PFSK-1 (cell line): ENCODE results near the gene IL23A.

ENCODE experiments used
- POLR2AphosphoS5 ChIP-seq: IDR thresholded peaks from 2 replicates; pipeline ENCODE4 v1.6.1; 2012; ENCODE audit warnings: low read depth, mild to moderate bottlenecking, control low read depth, low read length, moderate library complexity
- TAF1 ChIP-seq: IDR thresholded peaks from 2 replicates; pipeline ENCODE4 v1.6.1; 2012; ENCODE audit warnings: low read length, control low read depth, borderline replicate concordance; ENCODE audit not compliant: insufficient read depth
- TF ChIP-seq, protein P1 (sequence below), 2 experiments: IDR thresholded peaks; 2 replicates each; pipeline versions ENCODE4 v1.6.1 to v1.8.0; 2011 to 2012; ENCODE audit warnings: low read depth in 2 of 2, low read length in 2 of 2, control low read depth in 1 of 2, inconsistent platforms in 1 of 2, mild to moderate bottlenecking in 1 of 2, moderate library complexity in 1 of 2; ENCODE audit not compliant: insufficient read depth in 1 of 2

DNA sequence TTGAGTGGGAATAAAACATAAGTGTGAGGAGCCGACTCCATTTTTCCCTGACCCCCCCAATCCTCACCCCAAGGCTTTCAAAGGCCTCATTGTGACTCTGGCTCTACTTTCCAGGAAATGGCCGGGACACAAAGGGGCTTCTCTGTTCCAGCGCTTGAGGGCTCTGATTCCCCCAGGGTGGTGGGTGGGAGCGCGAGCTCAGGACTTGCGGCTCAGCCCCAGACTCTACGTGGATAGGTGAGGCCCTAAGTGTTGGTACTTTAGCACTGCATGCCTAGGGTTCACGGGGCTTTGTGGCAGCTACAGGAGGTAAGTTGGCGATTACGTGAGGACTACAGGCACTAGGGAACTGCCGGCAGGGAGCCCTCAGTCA, 23.4 kb upstream of the IL23A start:
- TF ChIP-seq POLR2AphosphoS5 (no peak), TAF1 (no peak)
- TF ChIP-seq, protein P1, sequence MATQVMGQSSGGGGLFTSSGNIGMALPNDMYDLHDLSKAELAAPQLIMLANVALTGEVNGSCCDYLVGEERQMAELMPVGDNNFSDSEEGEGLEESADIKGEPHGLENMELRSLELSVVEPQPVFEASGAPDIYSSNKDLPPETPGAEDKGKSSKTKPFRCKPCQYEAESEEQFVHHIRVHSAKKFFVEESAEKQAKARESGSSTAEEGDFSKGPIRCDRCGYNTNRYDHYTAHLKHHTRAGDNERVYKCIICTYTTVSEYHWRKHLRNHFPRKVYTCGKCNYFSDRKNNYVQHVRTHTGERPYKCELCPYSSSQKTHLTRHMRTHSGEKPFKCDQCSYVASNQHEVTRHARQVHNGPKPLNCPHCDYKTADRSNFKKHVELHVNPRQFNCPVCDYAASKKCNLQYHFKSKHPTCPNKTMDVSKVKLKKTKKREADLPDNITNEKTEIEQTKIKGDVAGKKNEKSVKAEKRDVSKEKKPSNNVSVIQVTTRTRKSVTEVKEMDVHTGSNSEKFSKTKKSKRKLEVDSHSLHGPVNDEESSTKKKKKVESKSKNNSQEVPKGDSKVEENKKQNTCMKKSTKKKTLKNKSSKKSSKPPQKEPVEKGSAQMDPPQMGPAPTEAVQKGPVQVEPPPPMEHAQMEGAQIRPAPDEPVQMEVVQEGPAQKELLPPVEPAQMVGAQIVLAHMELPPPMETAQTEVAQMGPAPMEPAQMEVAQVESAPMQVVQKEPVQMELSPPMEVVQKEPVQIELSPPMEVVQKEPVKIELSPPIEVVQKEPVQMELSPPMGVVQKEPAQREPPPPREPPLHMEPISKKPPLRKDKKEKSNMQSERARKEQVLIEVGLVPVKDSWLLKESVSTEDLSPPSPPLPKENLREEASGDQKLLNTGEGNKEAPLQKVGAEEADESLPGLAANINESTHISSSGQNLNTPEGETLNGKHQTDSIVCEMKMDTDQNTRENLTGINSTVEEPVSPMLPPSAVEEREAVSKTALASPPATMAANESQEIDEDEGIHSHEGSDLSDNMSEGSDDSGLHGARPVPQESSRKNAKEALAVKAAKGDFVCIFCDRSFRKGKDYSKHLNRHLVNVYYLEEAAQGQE (IDR thresholded peaks at IDR 0.05; ENCODE audit: insufficient read depth in 1 of 2, low read depth in 2 of 2, low read length in 2 of 2), result no peak
